GM12865 (cell line): ENCODE results near the gene UBE3A.

Source experiments
- DNase-seq: peaks from one replicate; pipeline ENCODE4 v3.0.0; 2010; ENCODE audit warnings: low read depth
- H3K4me3 ChIP-seq: 2 replicates; pipeline ENCODE4 v1.5.1; 2011; ENCODE audit warnings: mild to moderate bottlenecking, low read depth, low read length, control low read depth
- TF ChIP-seq, protein P1 (sequence below): IDR thresholded peaks from 2 replicates; pipeline ENCODE4 v1.5.1; 2011; ENCODE audit warnings: low read length, control low read depth, low read depth, inconsistent platforms; ENCODE audit not compliant: insufficient read depth; ENCODE audit errors: missing control alignments

Gene UBE3A

DNA sequence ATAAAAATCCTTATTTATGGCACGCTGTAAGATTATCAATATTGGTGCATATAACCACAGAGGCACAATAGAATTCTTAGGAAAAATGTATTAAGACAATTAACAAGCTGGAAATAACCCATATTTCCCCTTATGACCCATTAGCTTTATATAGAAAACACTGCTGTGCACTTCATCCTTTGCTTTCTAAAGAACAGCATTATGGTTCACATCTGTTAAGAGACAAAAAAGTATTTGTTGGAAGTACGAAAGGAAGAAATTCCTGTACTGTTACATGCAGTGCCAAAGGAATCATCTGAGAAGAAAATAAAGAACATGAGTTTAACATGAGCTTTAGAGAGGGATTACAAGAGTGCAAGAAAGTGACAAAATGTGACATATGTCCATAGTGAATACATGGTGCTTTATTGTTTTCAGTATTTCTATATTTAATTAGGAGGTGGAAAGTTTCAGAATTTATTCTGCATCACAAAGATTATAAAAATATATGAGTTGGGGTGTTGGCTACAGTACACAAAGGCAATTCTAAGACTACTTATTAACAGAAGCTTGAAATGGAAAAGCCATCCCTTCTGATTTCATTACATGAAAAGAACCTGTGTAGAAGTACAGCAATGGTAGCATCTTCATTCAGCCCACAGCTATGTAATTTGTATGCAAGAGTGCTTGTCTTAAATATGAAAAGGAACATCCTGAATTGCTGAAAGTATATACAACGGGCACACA lies 6.8 kb downstream of the UBE3A start:
- H3K4me3 ChIP-seq = no peak overlapping the region
- TF ChIP-seq, protein P1, sequence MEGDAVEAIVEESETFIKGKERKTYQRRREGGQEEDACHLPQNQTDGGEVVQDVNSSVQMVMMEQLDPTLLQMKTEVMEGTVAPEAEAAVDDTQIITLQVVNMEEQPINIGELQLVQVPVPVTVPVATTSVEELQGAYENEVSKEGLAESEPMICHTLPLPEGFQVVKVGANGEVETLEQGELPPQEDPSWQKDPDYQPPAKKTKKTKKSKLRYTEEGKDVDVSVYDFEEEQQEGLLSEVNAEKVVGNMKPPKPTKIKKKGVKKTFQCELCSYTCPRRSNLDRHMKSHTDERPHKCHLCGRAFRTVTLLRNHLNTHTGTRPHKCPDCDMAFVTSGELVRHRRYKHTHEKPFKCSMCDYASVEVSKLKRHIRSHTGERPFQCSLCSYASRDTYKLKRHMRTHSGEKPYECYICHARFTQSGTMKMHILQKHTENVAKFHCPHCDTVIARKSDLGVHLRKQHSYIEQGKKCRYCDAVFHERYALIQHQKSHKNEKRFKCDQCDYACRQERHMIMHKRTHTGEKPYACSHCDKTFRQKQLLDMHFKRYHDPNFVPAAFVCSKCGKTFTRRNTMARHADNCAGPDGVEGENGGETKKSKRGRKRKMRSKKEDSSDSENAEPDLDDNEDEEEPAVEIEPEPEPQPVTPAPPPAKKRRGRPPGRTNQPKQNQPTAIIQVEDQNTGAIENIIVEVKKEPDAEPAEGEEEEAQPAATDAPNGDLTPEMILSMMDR = no peak
- DNase-seq = no peak

DNA sequence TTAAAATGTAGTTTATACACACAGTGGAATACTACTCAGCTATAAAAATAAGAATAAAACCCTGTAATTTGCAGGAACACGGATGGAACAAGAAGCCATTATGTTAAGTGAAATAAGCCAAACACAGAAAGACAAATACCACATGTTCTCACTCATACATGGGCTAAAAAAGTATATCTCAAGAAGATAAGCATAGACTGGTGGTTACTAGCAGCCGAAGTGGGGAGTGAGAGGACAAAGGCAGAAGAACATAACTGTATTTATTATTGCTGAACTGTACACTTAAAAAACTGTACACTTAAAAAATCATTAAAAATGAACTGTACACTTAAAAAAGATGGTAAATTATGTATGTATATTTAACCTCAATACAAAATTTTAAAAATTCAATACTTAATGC lies 11.0 kb downstream of the UBE3A start:
- no peak for DNase-seq
- no peak overlapping the region for H3K4me3 ChIP-seq
- TF ChIP-seq, protein P1 = no peak

DNA sequence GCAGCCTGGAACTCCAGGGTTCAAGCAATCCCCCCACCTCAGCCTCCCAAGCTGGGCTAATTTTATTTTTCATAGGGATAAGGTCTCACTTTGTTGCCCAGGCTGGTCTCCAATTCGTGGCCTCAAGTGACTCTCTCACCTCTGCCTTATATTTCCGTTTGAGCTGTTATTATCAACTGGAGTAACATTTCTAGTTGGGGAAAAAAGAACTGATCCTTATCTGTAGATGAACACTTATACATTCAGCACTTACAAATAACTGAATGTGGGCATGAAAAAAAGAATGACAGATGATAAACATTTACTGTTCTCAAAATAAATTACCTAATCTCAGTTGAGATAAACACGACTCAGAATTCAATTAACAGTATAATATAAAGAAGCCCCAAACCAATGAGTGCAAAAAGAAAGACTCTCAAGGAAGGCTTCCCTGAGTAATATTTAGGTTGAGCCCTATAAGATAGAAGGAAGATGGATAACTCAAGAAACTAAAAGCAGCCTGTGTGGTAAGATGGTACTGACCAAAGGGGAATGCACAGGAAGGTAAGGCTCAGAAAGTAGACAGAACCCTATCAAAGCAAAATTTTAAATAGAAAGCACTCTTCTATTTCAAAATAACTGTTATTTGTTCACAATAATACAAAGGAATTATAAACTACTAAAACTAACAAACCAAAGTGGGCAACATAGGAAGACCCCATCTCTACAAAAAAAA lies 11.8 kb downstream of the UBE3A start:
- no peak for DNase-seq
- TF ChIP-seq, protein P1 = no peak
- no peak overlapping the region for H3K4me3 ChIP-seq

DNA sequence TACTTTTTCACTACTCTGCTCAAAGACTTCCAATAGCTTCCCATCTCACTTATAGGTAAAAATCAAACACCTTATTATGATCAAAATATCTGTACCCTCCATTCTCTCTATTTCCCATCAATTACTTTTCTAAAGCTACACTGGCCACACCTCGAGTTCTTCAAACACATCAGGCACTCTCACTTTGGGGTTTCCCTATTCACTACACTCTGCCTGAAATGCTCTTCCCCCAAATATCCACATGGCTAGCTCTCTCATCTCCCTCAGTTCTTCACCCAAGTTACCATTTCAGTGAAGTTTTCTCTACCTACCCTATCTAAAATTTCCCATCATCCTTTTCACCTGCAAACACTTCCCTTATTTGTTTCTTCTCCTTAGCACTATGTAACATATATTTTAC lies 14.8 kb downstream of the UBE3A start:
- DNase-seq = no peak
- H3K4me3 ChIP-seq = no peak overlapping the region
- TF ChIP-seq, protein P1 = no peak

DNA sequence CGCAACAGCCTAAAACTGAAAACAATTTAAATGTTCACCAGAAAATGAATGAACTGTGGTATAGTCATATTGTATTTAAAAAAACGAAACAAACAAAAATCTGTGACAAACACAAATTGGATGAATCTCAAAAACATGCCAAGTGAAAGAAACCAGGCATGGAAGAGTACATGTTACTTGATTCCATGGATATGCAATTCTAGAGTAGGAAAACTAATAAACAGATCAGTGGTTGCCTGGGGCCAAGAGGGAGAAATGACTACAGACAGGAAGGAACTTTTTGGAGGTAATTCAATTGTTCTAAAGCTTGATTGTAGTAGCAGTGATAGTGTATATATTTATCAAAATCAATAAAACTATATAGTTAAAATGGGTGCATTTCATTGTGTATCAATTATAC lies 16.8 kb downstream of the UBE3A start:
- no peak for DNase-seq
- H3K4me3 ChIP-seq = no peak overlapping the region
- TF ChIP-seq, protein P1 = no peak

DNA sequence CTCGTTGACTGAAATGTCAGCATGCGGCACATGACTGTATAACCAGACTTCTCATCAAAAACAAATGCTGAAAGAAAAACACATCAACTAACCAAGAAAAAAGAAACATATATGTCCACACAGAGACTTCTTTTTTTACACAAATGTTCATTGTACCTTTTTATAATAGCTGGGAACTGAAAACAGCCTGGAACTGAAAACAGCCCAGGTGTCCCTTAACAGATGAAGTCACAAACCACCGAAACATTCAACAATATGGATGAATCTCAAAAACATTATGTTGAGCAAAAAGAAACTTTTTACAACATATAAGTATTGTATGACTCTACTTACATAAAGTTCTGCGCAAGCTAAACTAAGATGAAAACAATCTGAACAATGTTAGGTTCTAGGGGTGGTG lies 20.6 kb downstream of the UBE3A start:
- H3K4me3 ChIP-seq = no peak overlapping the region
- TF ChIP-seq, protein P1 = no peak
- DNase-seq = no peak
